ENCODE data around the gene ITGB5. TPM values are rescaled to one million over a fixed set of nuclear protein-coding genes. Genes with fewer than 3 reads are reported as not detected.

Gene ITGB5
- total RNA-seq, 1 experiment from 2014 or later = 146 TPM

- H3K79me2 ChIP-seq (ENCODE audit: insufficient read depth, low read length) = peaks cover 4% of the 10 kb centered on the region; the same call in 1 of the 2 replicates
- no peak overlapping the region for H3K9ac ChIP-seq (ENCODE audit: extremely low read depth, insufficient read length, low read length)
- no peak overlapping the region for H3K4me2 ChIP-seq (ENCODE audit: insufficient read depth, insufficient read length, low read length)
Observed at GRCh38 chr3:124834723-124835718, 52.1 kb downstream of the ITGB5 start.

More at GRCh38 chr3:124834723-124835718, 52.1 kb downstream of the ITGB5 start:
- Mint-ChIP-seq H3K9me3 (no peaks in the 10 kb centered on the region), H3K4me3 (peak overlapping the region in 1 of 2 experiments; percentile 68; a peak in 3 of 5 replicates), H3K4me1 (peaks cover 35 to 49% of the 10 kb centered on the region in 2 experiments), H3K27me3 (ENCODE audit: low read depth) (no peaks in the 10 kb centered on the region), H3K27ac (peak overlapping the region; percentile 81 to 99 (median 96)), H3K36me3 (ENCODE audit: insufficient read depth in 1 of 3, low read depth in 3 of 3) (peaks cover 23 to 49% (median 30%) of the 10 kb centered on the region in 3 experiments; a peak in 6 of 7 replicates)
- no peak overlapping the region for H2BK15ac ChIP-seq (ENCODE audit: low read depth, low read length)
- H3K27me3 ChIP-seq (ENCODE audit: insufficient read depth, low read length) = no peaks in the 10 kb centered on the region
- H4K8ac ChIP-seq (replicated peaks; ENCODE audit: insufficient read length, low read depth, low read length) = no peak overlapping the region
- WGBS (ENCODE audit: extremely low coverage, insufficient read length, low lambda C conversion rate) = no CpG with 5 or more reads among the region's 20 CpGs
- no peaks in the 10 kb centered on the region for H3K23me2 ChIP-seq (ENCODE audit: insufficient read length, low read depth, low read length, poor library complexity, severe bottlenecking)
- H2BK20ac ChIP-seq (ENCODE audit: low read depth, low read length, poor library complexity, severe bottlenecking) = no peak overlapping the region
- no peak overlapping the region for H3K56ac ChIP-seq (ENCODE audit: insufficient read length, low read depth, low read length)
- H3K27ac ChIP-seq (ENCODE audit: insufficient read length, low read depth, low read length) = peak overlapping the region; percentile 15
- no peak overlapping the region for H3K14ac ChIP-seq (ENCODE audit: insufficient read depth, low read length)
- no peak overlapping the region for H2BK5ac ChIP-seq (ENCODE audit: insufficient read length, low read length)
- no peak overlapping the region for H2AK5ac ChIP-seq (ENCODE audit: insufficient read length, low read length)
- peak overlapping the region; percentile 57 for H3K18ac ChIP-seq (ENCODE audit: insufficient read length, low read depth, low read length)
- TF ChIP-seq CTCF (conservative IDR thresholded peaks at IDR 0.05) = no peak
- H4K91ac ChIP-seq (ENCODE audit: insufficient read length, low read depth, low read length) = no peak overlapping the region
- H3K4me1 ChIP-seq (ENCODE audit: insufficient read depth, low read length) = peaks cover 18% of the 10 kb centered on the region
- DNase-seq = peak; percentile 76
- no peak overlapping the region for H2BK12ac ChIP-seq (ENCODE audit: insufficient read length, low read depth, low read length)
- no peaks in the 10 kb centered on the region for H4K20me1 ChIP-seq (ENCODE audit: control insufficient read depth, insufficient read depth, insufficient read length)
- H2AFZ ChIP-seq (ENCODE audit: low read length) = no peak overlapping the region
- no peak overlapping the region for H3T11ph ChIP-seq (ENCODE audit: low read length)
- H3K4ac ChIP-seq (ENCODE audit: low read depth, low read length) = no peak overlapping the region
- no peak overlapping the region for H4K5ac ChIP-seq (ENCODE audit: insufficient read length, low read depth, low read length)
- H3K79me1 ChIP-seq (ENCODE audit: insufficient read depth, low read depth, low read length, poor library complexity, severe bottlenecking) = no peaks in the 10 kb centered on the region
- H2BK120ac ChIP-seq (ENCODE audit: low read depth, low read length, poor library complexity, severe bottlenecking) = no peak overlapping the region
- H3K9me3 ChIP-seq (ENCODE audit: control insufficient read depth, low read depth, low read length) = no peaks in the 10 kb centered on the region
- no peak overlapping the region for H3K23ac ChIP-seq (ENCODE audit: insufficient read length, low read depth, low read length)
